SK-N-SH treated with all-trans-retinoic acid at 6 μM for 48 hours (cell line): ENCODE data around the gene AMN.

ENCODE experiments used
- ARNTL ChIP-seq: fragments of 450-650 bp; formaldehyde crosslinking; IDR thresholded peaks from 2 replicates; pipeline ENCODE4 v1.5.0; 2020; ENCODE audit warnings: low read depth, mild to moderate bottlenecking, moderate library complexity, borderline replicate concordance
- CSDC2 ChIP-seq: fragments of 250-450 bp; sonication (Bioruptor Pico); IDR thresholded peaks from 2 replicates; pipeline ENCODE4 v1.5.0; 2020; ENCODE audit warnings: mild to moderate bottlenecking, moderate library complexity
- ESRRG ChIP-seq: fragments of 250-450 bp; sonication (Bioruptor Pico); IDR thresholded peaks from 2 replicates; pipeline ENCODE4 v1.6.1; 2021; ENCODE audit warnings: mild to moderate bottlenecking
- GLIS3 ChIP-seq: fragments of 250-450 bp; sonication (Bioruptor Pico); IDR thresholded peaks from 2 replicates; pipeline ENCODE4 v1.5.0; 2020; ENCODE audit warnings: mild to moderate bottlenecking, moderate library complexity
- PATZ1 ChIP-seq: fragments of 250-450 bp; sonication (Bioruptor Pico); IDR thresholded peaks from 2 replicates; pipeline ENCODE4 v1.8.0; 2020; ENCODE audit warnings: mild to moderate bottlenecking, moderate library complexity, borderline replicate concordance
- ZC3H10 ChIP-seq: fragments of 250-450 bp; sonication (Bioruptor Pico); IDR thresholded peaks from 2 replicates; pipeline ENCODE4 v1.5.1; 2021; ENCODE audit warnings: mild to moderate bottlenecking, moderate library complexity
- ZNF70 ChIP-seq: fragments of 450-650 bp; formaldehyde crosslinking; IDR thresholded peaks from 2 replicates; pipeline ENCODE4 v1.5.0; 2020; ENCODE audit warnings: mild to moderate bottlenecking, moderate library complexity
- ZNF8 ChIP-seq: fragments of 450-650 bp; formaldehyde crosslinking; IDR thresholded peaks from 2 replicates; pipeline ENCODE4 v1.5.0; 2020; ENCODE audit warnings: mild to moderate bottlenecking, moderate library complexity
- TF ChIP-seq, protein P1 (sequence below): fragments of 250-450 bp; sonication (Bioruptor Pico); IDR thresholded peaks from 2 replicates; pipeline ENCODE4 v1.5.1; 2020; ENCODE audit warnings: low read depth, mild to moderate bottlenecking, moderate library complexity

DNA sequence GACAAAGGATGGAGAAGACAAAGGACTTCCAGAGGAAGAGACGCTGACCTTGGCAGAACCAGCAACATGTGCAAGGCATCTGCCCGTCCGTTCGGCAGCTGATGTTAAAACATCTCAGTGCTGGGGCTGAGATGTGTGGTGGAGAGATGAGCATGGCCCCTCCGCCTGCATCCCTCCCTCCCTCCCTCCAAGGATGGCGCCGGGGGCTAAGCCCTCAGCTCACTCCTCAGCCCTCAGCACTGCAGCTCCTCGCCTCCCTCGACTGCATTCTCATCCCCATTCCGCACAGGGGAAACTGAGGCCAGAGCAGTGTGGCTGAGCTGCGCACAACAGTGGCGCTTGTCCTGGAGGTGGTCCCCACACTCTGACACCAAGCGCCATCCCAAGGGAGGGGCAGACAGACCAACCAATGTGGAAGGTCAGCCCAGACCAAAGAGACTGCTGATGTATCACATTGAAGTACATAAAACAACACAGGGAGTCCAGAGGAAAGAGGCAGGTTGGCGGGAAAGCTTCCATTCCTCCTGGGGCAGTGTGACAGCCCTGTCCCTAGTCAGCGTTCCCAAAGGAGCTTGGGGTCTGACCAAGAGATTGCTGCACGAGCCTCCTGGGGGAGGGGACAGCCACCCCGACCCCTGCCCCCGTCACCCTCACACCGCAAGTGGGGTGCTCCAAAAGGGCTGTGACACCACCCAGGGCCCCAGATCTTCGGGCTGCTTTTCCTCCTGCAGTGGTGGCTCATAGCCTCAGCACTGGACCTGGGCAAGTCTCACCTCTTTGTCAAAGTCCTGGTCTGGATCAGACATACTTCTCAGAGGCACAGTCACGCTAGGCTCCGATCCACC, 15.1 kb downstream of the AMN start:
- TF ChIP-seq ARNTL (CRISPR knock-in tag) = no peak
- no peak for TF ChIP-seq PATZ1
- TF ChIP-seq, protein P1, sequence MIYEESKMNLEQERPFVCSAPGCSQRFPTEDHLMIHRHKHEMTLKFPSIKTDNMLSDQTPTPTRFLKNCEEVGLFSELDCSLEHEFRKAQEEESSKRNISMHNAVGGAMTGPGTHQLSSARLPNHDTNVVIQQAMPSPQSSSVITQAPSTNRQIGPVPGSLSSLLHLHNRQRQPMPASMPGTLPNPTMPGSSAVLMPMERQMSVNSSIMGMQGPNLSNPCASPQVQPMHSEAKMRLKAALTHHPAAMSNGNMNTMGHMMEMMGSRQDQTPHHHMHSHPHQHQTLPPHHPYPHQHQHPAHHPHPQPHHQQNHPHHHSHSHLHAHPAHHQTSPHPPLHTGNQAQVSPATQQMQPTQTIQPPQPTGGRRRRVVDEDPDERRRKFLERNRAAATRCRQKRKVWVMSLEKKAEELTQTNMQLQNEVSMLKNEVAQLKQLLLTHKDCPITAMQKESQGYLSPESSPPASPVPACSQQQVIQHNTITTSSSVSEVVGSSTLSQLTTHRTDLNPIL (CRISPR knock-in tag) = no peak
- no peak for TF ChIP-seq ZC3H10 (CRISPR knock-in tag)
- no peak for TF ChIP-seq GLIS3 (CRISPR knock-in tag)
- no peak for TF ChIP-seq CSDC2
- TF ChIP-seq ZNF70 (CRISPR knock-in tag) = no peak
- TF ChIP-seq ESRRG = no peak
- no peak for TF ChIP-seq ZNF8 (CRISPR knock-in tag)
